ENCODE results near the gene KIF16B. TPM values are rescaled to one million over a fixed set of nuclear protein-coding genes. Genes with fewer than 3 reads are reported as not detected.
A peak's percentile ranks its signal among the peaks of the same experiment; 100 is the strongest.

Gene KIF16B
- total and polyA plus RNA-seq, 2 of the 13 experiments (the other 11 are each of a cell fraction or from before 2014, with no cell fraction given): 6.9 to 18.0 TPM

DNA sequence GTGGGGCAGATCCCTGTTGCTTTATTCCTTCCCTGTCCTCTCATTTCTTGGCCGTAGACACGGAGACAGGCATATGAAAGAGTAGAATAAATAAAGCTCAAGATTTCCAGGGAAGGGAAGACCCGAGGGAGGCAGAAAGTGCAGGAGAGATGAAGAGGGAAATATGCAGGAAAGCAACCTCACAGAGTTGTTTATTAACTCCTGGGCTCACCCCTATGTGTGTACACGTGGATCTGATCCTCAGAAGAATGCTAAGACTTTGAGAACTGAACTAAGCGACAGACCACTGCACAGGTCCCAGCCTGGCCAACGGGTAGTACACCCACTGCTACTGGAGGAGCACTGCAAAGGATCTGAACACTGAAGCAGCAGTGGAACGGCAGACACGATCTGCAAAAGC, 156.2 kb downstream of the KIF16B start (continued):
- TF ChIP-seq ZNF280B (CRISPR knock-in tag; IDR thresholded peaks at IDR 0.05; ENCODE audit: borderline replicate concordance): no peak
- peak; percentile 52 for TF ChIP-seq FOXA3 (CRISPR knock-in tag; IDR thresholded peaks at IDR 0.05)
- no peak for TF ChIP-seq ZEB1 (IDR thresholded peaks at IDR 0.05; ENCODE audit: insufficient replicate concordance, low read depth)
- TF ChIP-seq, protein P1, sequence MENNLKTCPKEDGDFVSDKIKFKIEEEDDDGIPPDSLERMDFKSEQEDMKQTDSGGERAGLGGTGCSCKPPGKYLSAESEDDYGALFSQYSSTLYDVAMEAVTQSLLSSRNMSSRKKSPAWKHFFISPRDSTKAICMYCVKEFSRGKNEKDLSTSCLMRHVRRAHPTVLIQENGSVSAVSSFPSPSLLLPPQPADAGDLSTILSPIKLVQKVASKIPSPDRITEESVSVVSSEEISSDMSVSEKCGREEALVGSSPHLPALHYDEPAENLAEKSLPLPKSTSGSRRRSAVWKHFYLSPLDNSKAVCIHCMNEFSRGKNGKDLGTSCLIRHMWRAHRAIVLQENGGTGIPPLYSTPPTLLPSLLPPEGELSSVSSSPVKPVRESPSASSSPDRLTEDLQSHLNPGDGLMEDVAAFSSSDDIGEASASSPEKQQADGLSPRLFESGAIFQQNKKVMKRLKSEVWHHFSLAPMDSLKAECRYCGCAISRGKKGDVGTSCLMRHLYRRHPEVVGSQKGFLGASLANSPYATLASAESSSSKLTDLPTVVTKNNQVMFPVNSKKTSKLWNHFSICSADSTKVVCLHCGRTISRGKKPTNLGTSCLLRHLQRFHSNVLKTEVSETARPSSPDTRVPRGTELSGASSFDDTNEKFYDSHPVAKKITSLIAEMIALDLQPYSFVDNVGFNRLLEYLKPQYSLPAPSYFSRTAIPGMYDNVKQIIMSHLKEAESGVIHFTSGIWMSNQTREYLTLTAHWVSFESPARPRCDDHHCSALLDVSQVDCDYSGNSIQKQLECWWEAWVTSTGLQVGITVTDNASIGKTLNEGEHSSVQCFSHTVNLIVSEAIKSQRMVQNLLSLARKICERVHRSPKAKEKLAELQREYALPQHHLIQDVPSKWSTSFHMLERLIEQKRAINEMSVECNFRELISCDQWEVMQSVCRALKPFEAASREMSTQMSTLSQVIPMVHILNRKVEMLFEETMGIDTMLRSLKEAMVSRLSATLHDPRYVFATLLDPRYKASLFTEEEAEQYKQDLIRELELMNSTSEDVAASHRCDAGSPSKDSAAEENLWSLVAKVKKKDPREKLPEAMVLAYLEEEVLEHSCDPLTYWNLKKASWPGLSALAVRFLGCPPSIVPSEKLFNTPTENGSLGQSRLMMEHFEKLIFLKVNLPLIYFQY (CRISPR knock-in tag; IDR thresholded peaks at IDR 0.05; ENCODE audit: borderline replicate concordance): 0 out of 2 replicates have a peak, but pooled peaks have one; percentile 43
- TF ChIP-seq YEATS2 (CRISPR knock-in tag; IDR thresholded peaks at IDR 0.05; ENCODE audit: borderline replicate concordance): no peak
- no peak for TF ChIP-seq MLXIP (CRISPR knock-in tag; IDR thresholded peaks at IDR 0.05; ENCODE audit: borderline replicate concordance)
- no peak for TF ChIP-seq HNRNPL (IDR thresholded peaks at IDR 0.05; ENCODE audit: low read depth, low read length)
- no peak for TF ChIP-seq HIVEP1 (CRISPR knock-in tag; IDR thresholded peaks at IDR 0.05)
- peak; percentile 25; the same call in 1 of the 2 replicates for TF ChIP-seq BHLHE40 (IDR thresholded peaks at IDR 0.05; ENCODE audit: low read length)
- no peak for TF ChIP-seq ZNF615 (CRISPR knock-in tag; IDR thresholded peaks at IDR 0.05; ENCODE audit: borderline replicate concordance)
- TF ChIP-seq SAP130 (CRISPR knock-in tag; IDR thresholded peaks at IDR 0.05; ENCODE audit: low read depth): peak; percentile 42; the same call in 1 of the 2 replicates
- no peak for TF ChIP-seq ERF (CRISPR knock-in tag; IDR thresholded peaks at IDR 0.05)
- TF ChIP-seq ZSCAN29 (CRISPR knock-in tag; conservative IDR thresholded peaks at IDR 0.05): no peak
- TF ChIP-seq PCBP2 (optimal IDR thresholded peaks at IDR 0.05; ENCODE audit: low read depth, low read length, poor library complexity, severe bottlenecking): no peak
- no peak for TF ChIP-seq ZNF563 (CRISPR knock-in tag; IDR thresholded peaks at IDR 0.05)
- no peak for TF ChIP-seq JUND (CRISPR knock-in tag; IDR thresholded peaks at IDR 0.05)
- TF ChIP-seq HDAC2 (CRISPR knock-in tag; IDR thresholded peaks at IDR 0.05): peak; percentile 45; the same call in 1 of the 2 replicates
- TF ChIP-seq ZNF383 (CRISPR knock-in tag; IDR thresholded peaks at IDR 0.05; ENCODE audit: borderline replicate concordance): no peak
- TF ChIP-seq ATAD3A (CRISPR knock-in tag; IDR thresholded peaks at IDR 0.05): no peak
- no peak for TF ChIP-seq RFXAP (CRISPR knock-in tag; IDR thresholded peaks at IDR 0.05; ENCODE audit: borderline replicate concordance)
- no peak for TF ChIP-seq CBX2 (IDR thresholded peaks at IDR 0.05; ENCODE audit: low read depth, low read length)
- no peak for TF ChIP-seq CBX2 (CRISPR knock-in tag; IDR thresholded peaks at IDR 0.05; ENCODE audit: low read depth)
